HG02840 (cell line): ENCODE measurements around the gene IPMK.
A peak's percentile ranks its signal among the peaks of the same experiment; 100 is the strongest.

Source experiments
- ATAC-seq: cut with Tn5 transposase; IDR thresholded peaks from one replicate; pipeline ENCODE4 v1.9.1; 2021; ENCODE audit warnings: mild to moderate bottlenecking, moderate library complexity, moderate number of reproducible peaks; ENCODE audit not compliant: unreplicated experiment, low FRiP score

IPMK gene

DNA sequence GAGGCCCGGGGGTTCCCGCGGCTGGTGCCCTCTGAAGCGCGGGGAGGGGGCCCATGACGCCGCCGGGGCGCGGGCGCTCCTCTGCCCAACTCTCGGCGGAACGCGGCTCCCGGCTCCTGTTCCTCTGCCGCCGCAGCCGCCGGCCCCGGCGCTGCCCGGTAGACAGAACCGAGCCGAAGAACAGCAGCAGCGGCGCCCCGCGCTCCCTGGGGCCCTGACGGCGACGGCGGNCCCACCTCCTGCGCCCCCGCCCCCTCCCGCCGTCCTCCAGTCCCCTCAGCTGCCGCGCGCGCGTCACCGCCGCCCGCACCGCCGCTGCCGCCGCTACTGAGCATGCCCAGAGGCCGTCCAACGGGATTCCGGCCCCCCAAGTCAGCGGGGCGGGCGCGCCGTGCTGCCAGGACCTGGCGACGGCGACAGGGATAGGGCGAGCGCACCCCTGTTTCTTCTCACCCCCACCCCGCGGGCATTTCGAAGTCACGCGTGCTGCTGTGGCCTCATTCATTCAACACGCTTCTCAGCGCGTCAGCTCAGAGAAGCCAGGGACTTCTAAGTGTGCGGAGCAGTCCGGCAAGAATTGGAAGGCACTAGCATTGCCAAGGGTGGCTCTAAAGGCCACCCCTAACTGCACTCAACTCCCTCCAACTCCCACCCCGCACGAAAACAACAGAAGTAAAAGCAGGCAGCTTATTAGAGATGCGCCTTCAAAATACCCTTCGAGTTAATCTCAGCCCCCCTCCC lies at the start of gene IPMK:
Gene IPMK, minus strand, starts transcription at position 182 of the 741 bp plus-strand sequence. CDS start 283 bp downstream, outside the sequence.
- peak; percentile 55 for ATAC-seq

DNA sequence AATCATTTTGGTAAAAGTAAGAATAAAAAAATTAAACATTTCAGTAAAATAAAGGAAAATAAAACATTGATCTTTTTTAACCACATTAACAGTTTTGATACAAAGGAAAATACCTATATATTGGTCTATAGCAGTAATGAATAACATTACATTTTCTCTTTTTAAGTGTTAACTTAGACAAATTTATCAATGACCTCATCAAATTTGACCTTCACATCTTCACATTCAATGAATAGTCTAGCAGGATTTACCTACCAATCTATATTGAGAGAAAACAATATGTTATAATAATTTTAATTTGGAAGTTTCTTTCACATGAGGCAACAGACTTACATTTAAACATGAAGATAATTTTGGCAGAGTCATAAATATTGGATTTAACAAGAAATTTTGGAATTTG lies 49.2 kb upstream of the IPMK start:
- ATAC-seq = no peak

DNA sequence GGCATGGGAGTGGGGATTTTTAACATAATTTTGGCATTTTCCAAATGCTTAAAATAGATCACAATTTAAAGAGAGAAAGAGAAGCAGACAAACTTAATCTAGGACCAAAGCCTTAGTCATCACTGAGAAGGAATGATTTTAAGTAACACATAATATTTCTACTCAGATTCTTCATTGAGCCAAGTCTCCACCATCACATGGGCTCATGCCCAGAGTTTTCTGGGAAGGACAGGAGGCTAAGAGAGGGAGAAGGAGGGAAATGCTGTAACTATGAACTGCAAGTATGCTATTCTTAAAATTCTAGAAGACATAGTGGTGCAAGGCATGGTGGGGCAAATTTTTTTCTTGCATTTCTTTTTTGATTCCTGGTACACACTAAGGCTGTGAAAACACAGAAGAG lies 43.3 kb upstream of the IPMK start:
- ATAC-seq = no peak

GRCh38 chr10:58307676-58308075 lies 40.0 kb upstream of the IPMK start:
- no peak for ATAC-seq

DNA sequence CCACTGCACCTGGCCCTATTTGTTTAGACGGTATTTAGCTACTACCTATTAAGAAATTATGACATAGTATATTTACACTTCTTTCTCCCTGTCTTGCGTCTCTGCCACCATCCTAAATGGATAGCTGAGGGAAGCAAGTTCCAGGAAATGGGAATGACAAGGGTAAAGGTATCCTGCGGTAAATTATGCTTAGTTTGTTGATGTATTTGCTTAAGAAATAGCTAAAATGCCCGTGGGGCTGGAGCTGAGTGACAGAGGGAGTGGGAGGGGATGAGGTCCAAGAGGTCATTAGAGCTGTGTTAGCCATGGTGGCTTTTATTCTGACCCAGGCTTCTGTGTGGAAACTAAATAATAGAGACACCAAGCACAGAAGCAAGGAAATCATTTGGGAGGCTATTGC lies 38.1 kb upstream of the IPMK start:
- ATAC-seq = no peak

GRCh38 chr10:58304099-58304633 lies 36.5 kb upstream of the IPMK start:
- ATAC-seq = no peak

DNA sequence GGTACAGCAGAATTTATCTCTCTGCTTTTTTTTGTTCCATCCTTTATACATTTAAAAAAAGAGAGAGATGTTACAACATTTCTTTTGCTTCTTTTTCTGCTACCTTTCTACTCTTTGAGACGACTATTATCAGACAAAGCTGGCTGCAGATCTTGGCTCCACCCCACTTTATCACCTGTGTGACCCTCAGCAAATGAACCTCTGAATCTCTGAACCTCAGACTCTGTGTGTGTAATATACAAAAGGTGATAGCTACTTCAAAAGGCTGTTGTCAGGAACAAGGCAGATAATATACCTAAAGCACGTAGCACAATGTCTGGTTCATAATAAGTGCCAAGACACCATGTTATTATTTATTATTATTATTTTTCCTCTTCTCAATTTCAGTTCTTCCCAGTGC lies 34.6 kb upstream of the IPMK start:
- no peak for ATAC-seq

DNA sequence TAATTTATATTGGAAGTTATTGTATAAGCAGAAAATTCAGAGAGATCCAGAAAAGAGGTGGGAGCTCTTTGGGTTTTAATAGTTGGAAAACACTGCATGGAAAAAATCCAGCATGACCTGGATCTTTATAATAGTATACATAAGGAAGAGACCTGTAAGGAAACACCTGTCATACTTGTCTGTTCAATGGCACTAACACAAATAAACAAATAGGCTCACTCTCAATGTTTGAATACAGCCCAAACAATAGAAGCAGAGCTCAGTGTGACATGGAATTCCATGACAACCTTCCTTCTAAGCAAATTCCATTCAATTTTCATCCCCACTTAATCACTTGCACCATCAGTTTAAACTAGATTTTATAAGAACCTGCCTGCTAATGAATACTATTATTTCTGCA lies 33.0 kb upstream of the IPMK start:
- no peak for ATAC-seq

DNA sequence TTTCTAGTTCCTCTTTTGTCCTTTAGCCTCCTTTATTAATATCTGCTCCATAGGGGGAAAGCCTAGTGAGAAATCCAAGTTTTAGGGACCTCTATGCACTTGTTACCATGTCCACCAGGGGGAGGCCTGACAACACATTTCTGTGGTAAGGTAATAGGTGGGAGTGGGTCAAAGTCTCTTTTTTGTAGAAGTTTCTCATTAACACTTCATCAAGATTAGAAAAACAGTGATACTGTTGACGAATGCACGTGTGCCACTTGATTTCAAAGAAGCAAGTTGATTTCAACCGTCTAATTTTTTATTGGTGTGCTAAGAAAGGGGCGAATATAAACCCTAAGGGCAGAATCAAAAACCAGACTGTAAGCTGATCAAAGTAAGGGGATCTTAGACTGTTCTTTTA lies 31.9 kb upstream of the IPMK start:
- ATAC-seq = no peak

DNA sequence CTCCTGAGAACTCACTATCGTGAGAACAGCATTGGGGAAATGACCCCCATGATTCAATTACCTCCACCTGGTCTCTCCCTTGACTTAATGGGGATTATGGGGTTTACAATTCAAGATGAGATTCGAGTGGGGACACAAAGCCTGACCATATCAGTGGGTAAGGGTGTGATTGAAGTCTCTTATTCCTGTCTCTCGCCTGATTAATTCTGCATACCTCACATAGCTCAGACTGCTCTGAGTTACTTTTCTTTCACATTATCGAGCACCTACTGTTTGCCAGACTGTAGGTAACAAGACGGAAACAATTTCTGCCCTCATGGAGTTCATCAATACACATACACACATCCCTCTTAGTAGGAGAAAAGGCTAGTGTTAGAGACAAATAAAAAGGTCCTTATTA lies 26.3 kb upstream of the IPMK start:
- ATAC-seq = no peak

GRCh38 chr10:58291538-58292174 lies 24.0 kb upstream of the IPMK start:
- peak; percentile 80 for ATAC-seq

GRCh38 chr10:58282615-58283014 lies 14.9 kb upstream of the IPMK start:
- peak; percentile 95 for ATAC-seq

DNA sequence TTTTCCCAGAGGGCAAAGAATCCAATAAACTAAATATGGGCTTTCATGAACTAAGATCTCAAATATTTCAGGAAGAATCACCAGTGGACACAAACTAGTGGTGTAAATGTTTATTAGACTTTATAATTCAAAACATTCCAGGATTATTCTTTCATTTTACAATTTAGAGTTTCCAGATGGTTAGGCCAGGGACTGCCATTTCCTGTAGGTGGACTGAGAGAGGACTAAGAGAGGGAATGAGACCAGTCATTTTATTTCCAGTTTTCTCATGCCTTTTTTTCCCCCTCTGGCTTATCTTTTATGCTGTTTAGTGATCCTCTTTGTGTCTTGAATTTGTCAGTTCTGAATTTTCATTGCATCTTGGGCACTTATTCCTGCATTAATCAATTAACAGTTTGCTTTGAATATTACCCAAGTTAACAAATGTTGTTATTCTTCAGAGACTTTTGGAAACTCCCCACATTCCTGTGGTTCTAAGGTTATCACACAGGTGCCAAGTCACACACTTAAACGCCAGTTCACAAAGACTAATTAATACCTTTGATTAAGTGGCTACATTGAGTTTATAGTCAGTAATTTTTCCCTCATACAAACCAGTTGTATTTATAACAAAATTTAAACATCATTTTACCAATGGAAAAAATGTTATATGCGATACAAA lies 13.5 kb upstream of the IPMK start:
- no peak for ATAC-seq

GRCh38 chr10:58280477-58280876 lies 12.8 kb upstream of the IPMK start:
- no peak for ATAC-seq

- no peak for ATAC-seq
Observed at GRCh38 chr10:58278962-58279307, 11.2 kb upstream of the IPMK start.

DNA sequence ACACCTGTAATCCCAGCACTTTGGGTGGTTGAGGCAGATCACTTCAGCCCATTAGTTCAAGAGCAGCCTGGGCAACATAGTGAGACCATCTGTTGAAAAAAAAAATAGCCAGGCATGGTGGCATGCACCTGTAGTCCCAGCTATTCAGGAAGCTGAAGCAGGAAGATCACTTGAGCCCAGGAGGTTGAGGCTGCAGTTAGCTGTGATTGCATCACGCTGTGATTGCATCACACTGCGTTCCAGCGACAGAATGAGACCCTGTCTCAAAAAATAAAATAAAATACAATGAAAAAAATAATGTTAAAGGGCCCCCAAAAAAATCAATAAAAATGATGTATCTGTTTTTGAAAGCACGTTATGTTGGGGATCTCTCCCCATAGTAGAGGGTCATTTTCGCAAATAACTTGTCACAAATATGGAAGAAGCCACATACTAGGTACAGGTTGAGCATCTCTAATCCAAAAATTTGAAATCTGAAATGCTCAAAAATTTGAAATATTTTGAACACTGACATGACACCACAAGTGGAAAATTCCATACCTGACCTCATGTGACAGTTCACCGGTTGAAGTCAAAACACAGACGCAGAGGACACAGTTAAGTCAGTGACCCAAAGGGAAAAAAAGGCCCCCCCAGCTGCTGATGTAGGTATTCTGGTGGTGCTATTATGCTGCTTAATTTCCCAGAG lies 10.7 kb upstream of the IPMK start:
- no peak for ATAC-seq

DNA sequence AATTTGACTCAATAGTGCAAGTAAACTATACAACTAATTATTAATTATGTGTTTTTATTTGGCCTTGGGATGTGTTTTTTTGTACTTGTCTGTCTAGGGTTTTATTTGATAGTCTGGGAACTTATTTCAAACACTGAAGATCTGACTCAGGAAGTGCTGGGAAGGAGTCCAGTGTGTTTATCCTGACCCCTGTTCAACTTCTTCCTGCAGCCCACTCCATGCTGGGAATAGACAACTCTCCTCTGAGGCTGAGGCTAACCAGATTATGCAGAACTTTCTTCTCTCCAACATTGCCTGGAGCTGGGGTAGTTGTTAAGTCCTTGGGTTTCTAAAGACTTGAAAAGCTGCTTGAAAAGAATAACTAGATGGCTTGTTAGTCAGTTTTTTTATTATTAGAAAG lies 8.2 kb upstream of the IPMK start:
- ATAC-seq = no peak

DNA sequence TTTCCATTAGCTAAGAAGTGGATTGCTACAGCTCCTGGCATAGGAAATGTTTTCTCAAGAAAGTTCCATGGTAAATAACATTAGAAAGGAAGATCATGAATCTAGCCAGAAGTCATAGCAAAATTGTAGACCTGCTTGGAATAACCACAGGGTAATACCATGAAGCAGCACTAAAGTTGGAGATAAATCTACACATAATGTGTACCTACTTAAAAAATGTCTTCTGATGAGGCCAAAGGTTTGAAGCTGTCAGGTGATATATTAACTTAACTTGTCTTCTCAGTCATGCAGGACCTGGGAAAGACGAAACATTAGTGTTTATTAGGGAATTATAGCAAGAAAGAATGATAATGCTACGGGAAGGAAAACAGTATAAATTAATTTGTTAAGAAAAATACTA lies 7.6 kb upstream of the IPMK start:
- ATAC-seq = no peak

DNA sequence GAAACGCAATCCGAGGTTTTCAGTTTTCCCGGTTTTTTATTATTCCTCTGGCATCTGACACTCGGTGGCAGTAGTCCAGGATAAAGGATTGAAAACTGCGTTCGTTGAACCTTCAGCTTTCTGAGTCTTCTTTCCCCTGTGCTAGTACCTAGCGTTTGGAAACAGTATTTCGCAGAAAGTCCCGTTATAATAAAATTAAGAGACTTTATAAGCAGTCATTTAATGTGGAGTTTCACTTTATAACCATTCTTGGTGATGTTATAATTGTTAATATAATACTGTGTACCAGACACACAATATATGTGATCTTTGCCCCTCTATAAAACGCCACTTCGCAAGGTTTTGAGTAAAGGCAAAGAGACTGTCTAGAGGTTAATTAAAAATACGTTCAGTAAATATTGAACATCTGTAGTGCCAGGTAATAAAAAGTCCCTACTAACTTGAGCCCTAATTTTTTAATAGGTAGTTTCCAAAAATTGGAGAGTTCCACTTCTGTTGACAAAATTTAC lies 2.1 kb upstream of the IPMK start:
- no peak for ATAC-seq

DNA sequence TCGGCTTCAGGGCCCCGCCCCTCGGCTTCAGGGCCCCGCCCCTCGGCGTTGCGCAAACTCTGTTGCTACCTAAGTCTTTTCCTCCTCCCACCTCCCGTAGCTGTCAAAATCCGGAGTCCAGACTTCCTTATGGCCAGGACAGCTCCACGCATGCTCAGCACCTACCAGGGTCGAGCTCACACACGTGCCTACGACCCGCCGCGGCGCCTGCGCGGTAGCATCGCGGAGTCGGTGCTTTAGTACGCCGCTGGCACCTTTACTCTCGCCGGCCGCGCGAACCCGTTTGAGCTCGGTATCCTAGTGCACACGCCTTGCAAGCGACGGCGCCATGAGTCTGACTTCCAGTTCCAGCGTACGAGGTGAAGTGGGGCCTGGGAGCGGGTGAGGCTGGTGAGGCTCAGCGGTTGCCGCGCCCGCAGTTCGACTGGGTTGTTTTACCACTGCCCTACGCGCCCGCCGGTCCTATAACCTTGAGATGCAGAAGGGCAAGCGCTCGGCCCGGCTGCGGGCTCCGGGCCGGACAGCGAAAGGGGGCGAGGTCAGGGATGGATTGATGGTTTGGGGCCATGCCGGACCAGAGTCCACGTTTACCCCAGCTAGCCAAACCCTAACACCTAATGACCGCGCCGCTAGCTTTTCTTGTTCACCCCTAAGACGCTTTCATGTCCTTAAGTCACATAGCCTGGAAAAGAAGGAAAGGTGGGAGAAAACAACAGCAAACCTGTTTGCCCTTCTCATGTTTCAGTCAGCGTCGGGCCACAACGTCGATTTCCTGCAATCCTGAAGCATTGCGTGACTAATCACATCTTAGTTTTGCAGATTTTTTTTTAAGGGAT lies 1.5 kb upstream of the IPMK start, which contains the start of gene CISD1:
Gene CISD1, plus strand, starts transcription at position 217 of the 836 bp plus-strand sequence. Its CDS starts 112 bp downstream, at position 329.
- peak; percentile 65 for ATAC-seq
